ENCODE results near the gene RUNDC3A. TPM values are rescaled to one million over a fixed set of nuclear protein-coding genes. Genes with fewer than 3 reads are reported as not detected.

The RUNDC3A gene
- total and polyA plus RNA-seq, 2 of the 8 experiments (the other 6 are each of a cell fraction or from before 2014, with no cell fraction given): 6.4 to 13.8 TPM

GRCh38 chr17:44287651-44288050 is 20.8 kb upstream of the RUNDC3A start:
- FAIRE-seq: no peak
- WGBS, 2 experiments (ENCODE audit: extremely low coverage in 1 of 2, insufficient coverage in 1 of 2, insufficient read length in 1 of 2, insufficient replicate concordance in 2 of 2, low coverage in 1 of 2, low lambda C conversion rate in 2 of 2, missing lambda C conversion rate in 1 of 2): 81% methylated on average over 7 of the region's 8 CpGs; no CpG with 5 or more reads in 1 of the 2 experiments
- no peak overlapping the region for H2AK5ac ChIP-seq (ENCODE audit: low read depth, low read length)

More at GRCh38 chr17:44287651-44288050, 20.8 kb upstream of the RUNDC3A start:
- no peak overlapping the region for H3K4ac ChIP-seq (replicated peaks; ENCODE audit: insufficient read length, low read depth, low read length)
- H4K91ac ChIP-seq (replicated peaks; ENCODE audit: insufficient read length, low read length): no peak overlapping the region
- H4K8ac ChIP-seq (ENCODE audit: extremely low read depth, insufficient read depth, low read length): no peak overlapping the region
- no peak overlapping the region for H3K23ac ChIP-seq (ENCODE audit: insufficient read length)
- no peak overlapping the region for H2BK120ac ChIP-seq (replicated peaks; ENCODE audit: low read depth, low read length)
- DNase-seq (ENCODE audit: low read depth in 1 of 2, low spot score in 2 of 2): no peak
- ChIA-PET CTCF (ENCODE audit: partially characterized antibody) (interaction anchor here (0.7 to 2.0 kb wide), 8 partner anchors 14 to 78 kb away, joined by 3 to 5 read pairs (median 3); no protein-coding TSS in a partner anchor), POLR2A (ENCODE audit: partially characterized antibody) (interaction anchor here (0.6 to 1.9 kb wide), 5 partner anchors 9 to 58 kb away, joined by 3 to 7 read pairs (median 3); partner anchors contain the start of gene RUNDC3A)
- H3K4me1 ChIP-seq (replicated peaks in 1 of 4; ENCODE audit: control insufficient read depth in 3 of 4, insufficient read depth in 4 of 4, low read length in 3 of 4): no peaks in the 10 kb centered on the region
- H3K9ac ChIP-seq (replicated peaks in 1 of 4; ENCODE audit: extremely low read depth in 1 of 4, low read depth in 3 of 4, low read length in 3 of 4): no peak overlapping the region
- no peaks in the 10 kb centered on the region for H4K20me1 ChIP-seq (replicated peaks in 1 of 2; ENCODE audit: control insufficient read depth in 1 of 2, insufficient read depth in 2 of 2, low read length in 2 of 2)
- no peak overlapping the region for H3K14ac ChIP-seq (ENCODE audit: insufficient read length)
- no peak overlapping the region for H2BK5ac ChIP-seq (ENCODE audit: low read depth, low read length)
- no peaks in the 10 kb centered on the region for H3K79me1 ChIP-seq (ENCODE audit: low read depth, low read length)
- no peak overlapping the region for H3K56ac ChIP-seq (replicated peaks; ENCODE audit: insufficient read length, low read depth, low read length)
- no peaks in the 10 kb centered on the region for H3K27me3 ChIP-seq (replicated peaks in 1 of 4; ENCODE audit: control insufficient read depth in 3 of 4, extremely low read depth in 1 of 4, insufficient read depth in 3 of 4, low read length in 3 of 4)
- no peak overlapping the region for H4K5ac ChIP-seq (ENCODE audit: insufficient read length, low read depth, low read length)
- H3K36me3 ChIP-seq (ENCODE audit: control insufficient read depth in 2 of 4, insufficient read depth in 4 of 4, low read length in 3 of 4): no peaks in the 10 kb centered on the region
- H2AFZ ChIP-seq (ENCODE audit: low read length): no peak overlapping the region
- no peak overlapping the region for H2BK15ac ChIP-seq (ENCODE audit: low read length)
- H3K18ac ChIP-seq (ENCODE audit: extremely low read depth, low read length): no peak overlapping the region
- H2BK20ac ChIP-seq (ENCODE audit: low read length): no peak overlapping the region
- H2BK12ac ChIP-seq (ENCODE audit: low read depth, low read length): no peak overlapping the region
- H3K9me3 ChIP-seq (ENCODE audit: insufficient read depth in 2 of 2, low read depth in 1 of 2, low read length in 1 of 2): no peaks in the 10 kb centered on the region
- TF ChIP-seq CBX8 (IDR thresholded peaks at IDR 0.05; ENCODE audit: borderline replicate concordance, low read depth, low read length) (no peak), ATF3 (IDR thresholded peaks at IDR 0.05; ENCODE audit: insufficient read depth, low read depth, low read length) (no peak), ASH2L (IDR thresholded peaks at IDR 0.05; ENCODE audit: low read length) (no peak), CTBP2 (IDR thresholded peaks at IDR 0.05; ENCODE audit: borderline replicate concordance, insufficient read depth, insufficient read length, low read length) (no peak), SAP30 (IDR thresholded peaks at IDR 0.05; ENCODE audit: insufficient read depth, insufficient replicate concordance, low read length) (no peak), SP4 (IDR thresholded peaks at IDR 0.05; ENCODE audit: low read length) (no peak), POLR2AphosphoS5 (IDR thresholded peaks at IDR 0.05; ENCODE audit: low read depth, low read length) (no peak)
- TF ChIP-seq, protein P1, sequence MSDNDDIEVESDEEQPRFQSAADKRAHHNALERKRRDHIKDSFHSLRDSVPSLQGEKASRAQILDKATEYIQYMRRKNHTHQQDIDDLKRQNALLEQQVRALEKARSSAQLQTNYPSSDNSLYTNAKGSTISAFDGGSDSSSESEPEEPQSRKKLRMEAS (IDR thresholded peaks at IDR 0.05): no peak
- H3K23me2 ChIP-seq (ENCODE audit: low read depth, low read length): no peaks in the 10 kb centered on the region
- no peak overlapping the region for H3K27ac ChIP-seq (ENCODE audit: low read depth, low read length)
- H3K4me3 ChIP-seq (ENCODE audit: extremely low read depth in 1 of 4, insufficient read depth in 2 of 4, low read depth in 3 of 4, low read length in 4 of 4): no peak overlapping the region
- H3K79me2 ChIP-seq (ENCODE audit: control insufficient read depth in 1 of 2, insufficient read depth in 2 of 2, low read length in 2 of 2): no peaks in the 10 kb centered on the region
- no peak overlapping the region for H3K4me2 ChIP-seq (ENCODE audit: insufficient read depth in 1 of 2, low read depth in 2 of 2, low read length in 2 of 2)
